ENCODE data around the gene SLC7A5. TPM values are rescaled to one million over a fixed set of nuclear protein-coding genes. Genes with fewer than 3 reads are reported as not detected.

Gene SLC7A5
- total RNA-seq, 4 donors from 2014 or later: 7.0 to 133 (median 19.1) TPM

DNA sequence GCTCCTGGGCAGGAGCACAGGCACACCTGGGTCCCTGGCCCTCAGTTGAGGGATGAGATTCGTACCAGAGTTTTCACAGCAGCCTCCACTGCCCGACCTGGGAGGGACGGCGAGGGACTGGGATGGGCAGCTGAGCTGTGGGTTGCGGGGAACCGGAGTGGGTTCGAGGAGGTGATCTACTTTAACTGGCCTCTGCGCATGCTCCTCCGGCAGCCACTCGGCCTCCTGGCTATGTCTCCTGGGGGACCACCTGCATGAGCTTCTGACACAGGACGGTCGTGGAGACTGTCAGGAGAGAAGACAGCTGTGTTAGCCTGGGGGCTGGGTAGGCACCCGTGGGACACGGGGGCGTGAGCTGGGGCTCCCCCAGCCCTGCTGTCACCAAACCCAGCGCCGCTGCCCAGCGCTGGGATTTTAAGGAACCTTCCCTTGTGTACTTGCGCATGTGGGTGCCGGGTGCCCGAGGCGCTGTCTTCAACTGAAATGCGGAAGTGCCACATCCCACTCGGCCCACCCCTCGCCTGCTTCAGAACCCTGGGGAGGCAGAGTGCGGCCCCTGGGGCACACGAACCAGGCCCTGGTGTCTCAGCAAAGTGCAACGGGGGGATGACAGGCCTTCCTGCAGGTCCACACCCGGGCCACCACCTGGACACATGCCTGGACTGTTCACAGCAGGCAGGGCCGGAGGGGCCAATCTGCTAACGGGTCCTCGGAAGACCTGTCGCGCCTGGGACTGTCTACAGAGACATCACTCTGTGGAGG, 36.4 kb downstream of the SLC7A5 start:
- ATAC-seq: no peak
- no peak for DNase-seq
- Histone ChIP-seq H3K36me3 (peaks cover 0 to 75% of the 10 kb centered on the region in 2 donors), H3K9me3 (no peaks in the 10 kb centered on the region), H3K4me3 (no peak overlapping the region), H3K27ac (no peak overlapping the region), H3K4me1 (peaks cover 0 to 7% of the 10 kb centered on the region in 2 donors), H3K27me3 (no peaks in the 10 kb centered on the region)
- intact Hi-C loops (cut with DNase I; ENCODE audit: low total_unique reads): no loop called here
- TF ChIP-seq, protein P1, sequence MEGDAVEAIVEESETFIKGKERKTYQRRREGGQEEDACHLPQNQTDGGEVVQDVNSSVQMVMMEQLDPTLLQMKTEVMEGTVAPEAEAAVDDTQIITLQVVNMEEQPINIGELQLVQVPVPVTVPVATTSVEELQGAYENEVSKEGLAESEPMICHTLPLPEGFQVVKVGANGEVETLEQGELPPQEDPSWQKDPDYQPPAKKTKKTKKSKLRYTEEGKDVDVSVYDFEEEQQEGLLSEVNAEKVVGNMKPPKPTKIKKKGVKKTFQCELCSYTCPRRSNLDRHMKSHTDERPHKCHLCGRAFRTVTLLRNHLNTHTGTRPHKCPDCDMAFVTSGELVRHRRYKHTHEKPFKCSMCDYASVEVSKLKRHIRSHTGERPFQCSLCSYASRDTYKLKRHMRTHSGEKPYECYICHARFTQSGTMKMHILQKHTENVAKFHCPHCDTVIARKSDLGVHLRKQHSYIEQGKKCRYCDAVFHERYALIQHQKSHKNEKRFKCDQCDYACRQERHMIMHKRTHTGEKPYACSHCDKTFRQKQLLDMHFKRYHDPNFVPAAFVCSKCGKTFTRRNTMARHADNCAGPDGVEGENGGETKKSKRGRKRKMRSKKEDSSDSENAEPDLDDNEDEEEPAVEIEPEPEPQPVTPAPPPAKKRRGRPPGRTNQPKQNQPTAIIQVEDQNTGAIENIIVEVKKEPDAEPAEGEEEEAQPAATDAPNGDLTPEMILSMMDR (IDR thresholded peaks at IDR 0.05 in 4 of 5, conservative IDR thresholded peaks at IDR 0.05 in 1 of 5): no peak
- TF ChIP-seq POLR2A (IDR thresholded peaks at IDR 0.05): no peak
- in situ Hi-C loops (cut with MboI; ENCODE audit: low sequenced_read_pairs in 4 of 4): no loop called here

GRCh38 chr16:87832137-87832527, 37.2 kb downstream of the SLC7A5 start:
- no peaks in the 10 kb centered on the region for H3K27me3 ChIP-seq
- H3K4me1 ChIP-seq: no peaks in the 10 kb centered on the region
- no peak overlapping the region for H3K4me3 ChIP-seq
- H3K9me3 ChIP-seq: no peaks in the 10 kb centered on the region
- no peak for TF ChIP-seq POLR2A (IDR thresholded peaks at IDR 0.05)
- TF ChIP-seq, protein P1 (IDR thresholded peaks at IDR 0.05 in 4 of 5, conservative IDR thresholded peaks at IDR 0.05 in 1 of 5): no peak
- peaks cover 0 to 67% of the 10 kb centered on the region in 2 donors for H3K36me3 ChIP-seq
- in situ Hi-C loops (cut with MboI; ENCODE audit: low sequenced_read_pairs in 4 of 4) (no loop called here), intact Hi-C loops (cut with DNase I; ENCODE audit: low total_unique reads) (no loop called here)
- no peak for DNase-seq
- no peak for ATAC-seq
- no peak overlapping the region for H3K27ac ChIP-seq

GRCh38 chr16:87831421-87832136, 37.7 kb downstream of the SLC7A5 start:
- TF ChIP-seq, protein P1 (IDR thresholded peaks at IDR 0.05 in 4 of 5, conservative IDR thresholded peaks at IDR 0.05 in 1 of 5): no peak
- Histone ChIP-seq H3K4me3 (no peak overlapping the region), H3K36me3 (peaks cover 0 to 61% of the 10 kb centered on the region in 2 donors), H3K4me1 (no peaks in the 10 kb centered on the region), H3K27me3 (no peaks in the 10 kb centered on the region), H3K9me3 (no peaks in the 10 kb centered on the region), H3K27ac (no peak overlapping the region)
- no peak for DNase-seq
- intact Hi-C loops (cut with DNase I; ENCODE audit: low total_unique reads) (no loop called here), in situ Hi-C loops (cut with MboI; ENCODE audit: low sequenced_read_pairs in 4 of 4) (no loop called here)
- ATAC-seq: no peak

GRCh38 chr16:87830673-87831420, 38.5 kb downstream of the SLC7A5 start:
- Histone ChIP-seq H3K4me1 (no peaks in the 10 kb centered on the region), H3K4me3 (no peak overlapping the region), H3K36me3 (peaks cover 0 to 54% of the 10 kb centered on the region in 2 donors), H3K27me3 (no peaks in the 10 kb centered on the region), H3K27ac (no peak overlapping the region), H3K9me3 (no peaks in the 10 kb centered on the region)
- intact Hi-C loops (cut with DNase I; ENCODE audit: low total_unique reads) (no loop called here), in situ Hi-C loops (cut with MboI; ENCODE audit: low sequenced_read_pairs in 4 of 4) (no loop called here)
- no peak for TF ChIP-seq POLR2A (IDR thresholded peaks at IDR 0.05)
- TF ChIP-seq, protein P1 (IDR thresholded peaks at IDR 0.05 in 4 of 5, conservative IDR thresholded peaks at IDR 0.05 in 1 of 5): no peak
- DNase-seq (no peak), ATAC-seq (no peak)
